ENCODE results near the gene RPLP2. TPM values are rescaled to one million over a fixed set of nuclear protein-coding genes. Genes with fewer than 3 reads are reported as not detected.
A peak's percentile ranks its signal among the peaks of the same experiment; 100 is the strongest.

The RPLP2 gene
- polyA plus RNA-seq, 1 donor (not counting 4 experiments of a cell fraction or from before 2014, with no cell fraction given), result 632 TPM

GRCh38 chr11:794013-794765 lies 15.6 kb upstream of the RPLP2 start:
- no peaks in the 10 kb centered on the region for H3K9me1 ChIP-seq (ENCODE audit: control insufficient read depth, extremely low read depth, insufficient read depth, low read length)
- no peak overlapping the region for H3K4me3 ChIP-seq (ENCODE audit: control insufficient read depth in 2 of 3, extremely low read depth in 1 of 3, insufficient read depth in 2 of 3, low read depth in 1 of 3, low read length in 3 of 3)
- H3K9me3 ChIP-seq (ENCODE audit: control insufficient read depth, low read depth, low read length), result no peaks in the 10 kb centered on the region
- DNase-seq (ENCODE audit: low read depth, low spot score), result no peak
- H3K4me1 ChIP-seq (ENCODE audit: control insufficient read depth, extremely low read depth, insufficient read depth, low read length), result peaks cover 17% of the 10 kb centered on the region
- H3K36me3 ChIP-seq (ENCODE audit: control insufficient read depth in 2 of 2, extremely low read depth in 1 of 2, insufficient read depth in 2 of 2, low read length in 2 of 2), result peaks cover 8 to 11% of the 10 kb centered on the region in 2 experiments
- H4K20me1 ChIP-seq (ENCODE audit: control insufficient read depth, extremely low read depth, insufficient read depth, low read length), result no peaks in the 10 kb centered on the region
- FAIRE-seq, result no peak
- no peak overlapping the region for H3K9ac ChIP-seq (ENCODE audit: control insufficient read depth, extremely low read depth, insufficient read depth, low read length)
- no peak overlapping the region for H2AFZ ChIP-seq (ENCODE audit: control insufficient read depth, low read length)
- peak overlapping the region; percentile 96 for H3K4me2 ChIP-seq (ENCODE audit: control insufficient read depth, extremely low read depth, insufficient read depth, low read depth, low read length)
- no peak overlapping the region for H3K27ac ChIP-seq (ENCODE audit: control insufficient read depth, insufficient read depth, low read length)
- TF ChIP-seq EZH2 (IDR thresholded peaks at IDR 0.05; ENCODE audit: low read length) (no peak), CTCF (optimal IDR thresholded peaks at IDR 0.05 in 1 of 3, IDR thresholded peaks at IDR 0.05 in 1 of 3, conservative IDR thresholded peaks at IDR 0.05 in 1 of 3; ENCODE audit: extremely low read depth in 1 of 3, insufficient read depth in 2 of 3, low read length in 3 of 3) (no peak)
- H3K79me2 ChIP-seq (ENCODE audit: control insufficient read depth, insufficient read depth, low read length), result no peaks in the 10 kb centered on the region
- dilution Hi-C loops (cut with MboI; ENCODE audit: extremely low pct_ligation_motif_present, low sequenced_read_pairs), result no loop called here
- H3K27me3 ChIP-seq (ENCODE audit: control insufficient read depth, extremely low read depth, insufficient read depth, low read length), result peaks cover 2% of the 10 kb centered on the region

- H3K9me3 ChIP-seq (ENCODE audit: control insufficient read depth, low read depth, low read length), result no peaks in the 10 kb centered on the region
- peaks cover 17% of the 10 kb centered on the region for H3K4me1 ChIP-seq (ENCODE audit: control insufficient read depth, extremely low read depth, insufficient read depth, low read length)
- H3K27me3 ChIP-seq (ENCODE audit: control insufficient read depth, extremely low read depth, insufficient read depth, low read length), result no peaks in the 10 kb centered on the region
- dilution Hi-C loops (cut with MboI; ENCODE audit: extremely low pct_ligation_motif_present, low sequenced_read_pairs), result no loop called here
- H3K4me2 ChIP-seq (ENCODE audit: control insufficient read depth, extremely low read depth, insufficient read depth, low read depth, low read length), result peak overlapping the region; percentile 96
- no peaks in the 10 kb centered on the region for H3K79me2 ChIP-seq (ENCODE audit: control insufficient read depth, insufficient read depth, low read length)
- no peak overlapping the region for H2AFZ ChIP-seq (ENCODE audit: control insufficient read depth, low read length)
- peak overlapping the region; percentile 80 for H3K9ac ChIP-seq (ENCODE audit: control insufficient read depth, extremely low read depth, insufficient read depth, low read length)
- H3K27ac ChIP-seq (ENCODE audit: control insufficient read depth, insufficient read depth, low read length), result peak overlapping the region; percentile 31
- H3K36me3 ChIP-seq (ENCODE audit: control insufficient read depth in 2 of 2, extremely low read depth in 1 of 2, insufficient read depth in 2 of 2, low read length in 2 of 2), result peaks cover 11 to 13% of the 10 kb centered on the region in 2 experiments
- no peak for TF ChIP-seq CTCF (optimal IDR thresholded peaks at IDR 0.05 in 1 of 3, IDR thresholded peaks at IDR 0.05 in 1 of 3, conservative IDR thresholded peaks at IDR 0.05 in 1 of 3; ENCODE audit: extremely low read depth in 1 of 3, insufficient read depth in 2 of 3, low read length in 3 of 3)
- no peak for TF ChIP-seq EZH2 (IDR thresholded peaks at IDR 0.05; ENCODE audit: low read length)
- no peaks in the 10 kb centered on the region for H3K9me1 ChIP-seq (ENCODE audit: control insufficient read depth, extremely low read depth, insufficient read depth, low read length)
- no peak for DNase-seq (ENCODE audit: low read depth, low spot score)
- no peaks in the 10 kb centered on the region for H4K20me1 ChIP-seq (ENCODE audit: control insufficient read depth, extremely low read depth, insufficient read depth, low read length)
- FAIRE-seq, result no peak
- peak overlapping the region; percentile 76 to 89 (median 84) for H3K4me3 ChIP-seq (ENCODE audit: control insufficient read depth in 2 of 3, extremely low read depth in 1 of 3, insufficient read depth in 2 of 3, low read depth in 1 of 3, low read length in 3 of 3)
Observed at GRCh38 chr11:794766-795633, 14.8 kb upstream of the RPLP2 start.
